Testis (tissue), 2 donors: Measurements from ENCODE around the gene KDSR.

Experiments used
- POLR2A ChIP-seq: fragments of 450-650 bp; IDR thresholded peaks from one replicate; pipeline ENCODE4 v1.6.1; 2017; ENCODE audit warnings: antibody characterized with exemption, mild to moderate bottlenecking, moderate library complexity
- TF ChIP-seq, protein P1 (sequence below), 3 experiments: fragments of 450-650 bp in 2 of 3; fragments of 200-600 bp in 1 of 3; sonication (generic) in 1 of 3; IDR thresholded peaks; one replicate each; pipeline ENCODE4 v1.5.1; 2016 to 2019; ENCODE audit warnings: antibody characterized with exemption in 3 of 3, mild to moderate bottlenecking in 2 of 3, moderate library complexity in 1 of 3

DNA sequence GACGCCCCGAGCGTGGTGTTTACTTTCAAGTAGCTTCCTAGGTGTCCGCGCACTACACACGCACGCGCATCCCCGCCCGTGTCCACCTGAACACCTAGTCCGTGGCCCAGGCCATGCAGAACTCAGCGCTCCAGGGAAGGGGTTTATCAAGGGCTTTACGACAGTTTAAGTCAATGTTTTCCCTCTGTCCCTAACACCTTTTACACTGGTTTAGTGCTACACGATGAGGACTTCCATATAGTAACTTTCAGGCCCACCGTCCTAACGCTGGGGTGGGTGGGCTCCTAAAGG is 46.1 kb downstream of the KDSR start:
- TF ChIP-seq, protein P1, sequence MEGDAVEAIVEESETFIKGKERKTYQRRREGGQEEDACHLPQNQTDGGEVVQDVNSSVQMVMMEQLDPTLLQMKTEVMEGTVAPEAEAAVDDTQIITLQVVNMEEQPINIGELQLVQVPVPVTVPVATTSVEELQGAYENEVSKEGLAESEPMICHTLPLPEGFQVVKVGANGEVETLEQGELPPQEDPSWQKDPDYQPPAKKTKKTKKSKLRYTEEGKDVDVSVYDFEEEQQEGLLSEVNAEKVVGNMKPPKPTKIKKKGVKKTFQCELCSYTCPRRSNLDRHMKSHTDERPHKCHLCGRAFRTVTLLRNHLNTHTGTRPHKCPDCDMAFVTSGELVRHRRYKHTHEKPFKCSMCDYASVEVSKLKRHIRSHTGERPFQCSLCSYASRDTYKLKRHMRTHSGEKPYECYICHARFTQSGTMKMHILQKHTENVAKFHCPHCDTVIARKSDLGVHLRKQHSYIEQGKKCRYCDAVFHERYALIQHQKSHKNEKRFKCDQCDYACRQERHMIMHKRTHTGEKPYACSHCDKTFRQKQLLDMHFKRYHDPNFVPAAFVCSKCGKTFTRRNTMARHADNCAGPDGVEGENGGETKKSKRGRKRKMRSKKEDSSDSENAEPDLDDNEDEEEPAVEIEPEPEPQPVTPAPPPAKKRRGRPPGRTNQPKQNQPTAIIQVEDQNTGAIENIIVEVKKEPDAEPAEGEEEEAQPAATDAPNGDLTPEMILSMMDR (IDR thresholded peaks at IDR 0.05) = no peak
- TF ChIP-seq POLR2A = no peak
